Measurements from ENCODE around the gene DBF4. TPM values are rescaled to one million over a fixed set of nuclear protein-coding genes. Genes with fewer than 3 reads are reported as not detected.

The DBF4 gene
- total and polyA plus RNA-seq, 2 donors (not counting 1 experiment from before 2014, with no cell fraction given), result 5.5 to 13.9 TPM

- peak; percentile 33 to 51 for DNase-seq (ENCODE audit: low read depth in 2 of 2)
- H3K27ac ChIP-seq (ENCODE audit: insufficient read depth, low read length), result no peak overlapping the region
- H3K4me3 ChIP-seq (replicated peaks in 1 of 4; ENCODE audit: control extremely low read depth in 1 of 4, insufficient read depth in 1 of 4, low read depth in 3 of 4, low read length in 4 of 4), result peak overlapping the region; percentile 69 to 99 (median 80)
- no peak overlapping the region for H2AFZ ChIP-seq (ENCODE audit: low read length)
- H3K9ac ChIP-seq (ENCODE audit: insufficient read depth, low read length), result no peak overlapping the region
- peak overlapping the region; percentile 86 for H3K4me2 ChIP-seq (ENCODE audit: extremely low read depth, insufficient read depth, low read length)
- H4K20me1 ChIP-seq (ENCODE audit: control insufficient read depth, extremely low read depth, insufficient read depth, low read length), result no peaks in the 10 kb centered on the region
- H3K4me1 ChIP-seq (ENCODE audit: control insufficient read depth, extremely low read depth, insufficient read depth, low read length), result no peaks in the 10 kb centered on the region
- TF ChIP-seq CTCF (conservative IDR thresholded peaks at IDR 0.05 in 1 of 2, IDR thresholded peaks at IDR 0.05 in 1 of 2; ENCODE audit: low read depth in 1 of 2, low read length in 2 of 2), result no peak
- no peak for TF ChIP-seq EZH2 (IDR thresholded peaks at IDR 0.05; ENCODE audit: low read length, missing control alignments)
- no peaks in the 10 kb centered on the region for H3K27me3 ChIP-seq (ENCODE audit: control insufficient read depth, insufficient read depth, low read length)
- peaks cover 3% of the 10 kb centered on the region for H3K36me3 ChIP-seq (ENCODE audit: control insufficient read depth, insufficient read depth, low read length)
- no peaks in the 10 kb centered on the region for H3K9me3 ChIP-seq (ENCODE audit: control insufficient read depth, insufficient read depth, low read depth, low read length)
- H3K79me2 ChIP-seq (ENCODE audit: control insufficient read depth, insufficient read depth, low read length), result peaks cover 82% of the 10 kb centered on the region
Observed at GRCh38 chr7:87878208-87878735, 2.0 kb downstream of the DBF4 start.

DNA sequence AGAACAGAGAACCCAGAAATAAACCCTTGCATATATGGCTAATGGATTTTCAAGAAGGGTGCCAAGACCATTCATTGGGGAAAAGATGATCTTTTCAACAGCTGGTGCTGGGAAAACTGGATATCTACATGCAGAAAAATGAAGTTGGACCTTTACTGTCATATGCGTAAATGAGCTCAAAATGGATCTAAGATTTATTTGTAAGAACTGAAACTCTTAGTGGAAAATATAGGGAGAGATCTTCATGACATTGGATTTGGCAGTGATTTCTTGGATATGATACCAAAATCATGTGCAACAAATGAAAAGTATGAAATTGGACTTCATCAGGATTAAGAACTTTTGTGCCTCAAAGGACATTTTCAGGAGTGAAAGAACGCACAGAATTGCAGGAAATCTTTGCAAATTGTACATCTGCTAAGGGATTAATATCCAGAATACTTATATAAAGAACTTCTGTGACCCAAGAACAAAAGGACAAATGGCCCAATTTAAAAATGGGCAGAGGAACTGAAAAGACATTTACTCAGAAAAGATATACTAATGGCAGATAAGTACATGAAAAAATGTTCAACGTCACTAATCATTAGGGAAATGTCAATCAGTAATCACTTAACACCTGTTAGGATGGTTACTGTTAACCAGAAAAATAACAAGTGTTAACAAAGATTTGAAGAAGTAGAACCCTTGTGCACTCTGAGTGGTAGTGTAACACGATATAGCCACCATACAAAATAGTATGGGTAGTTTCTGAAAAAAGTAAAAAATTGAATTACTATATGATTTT lies 6.1 kb downstream of the DBF4 start:
- Histone ChIP-seq H2AFZ (ENCODE audit: low read length) (no peak overlapping the region), H3K27me3 (ENCODE audit: control insufficient read depth, insufficient read depth, low read length) (no peaks in the 10 kb centered on the region), H3K9ac (ENCODE audit: insufficient read depth, low read length) (no peak overlapping the region), H3K4me3 (replicated peaks in 1 of 4; ENCODE audit: control extremely low read depth in 1 of 4, insufficient read depth in 1 of 4, low read depth in 3 of 4, low read length in 4 of 4) (no peak overlapping the region), H4K20me1 (ENCODE audit: control insufficient read depth, extremely low read depth, insufficient read depth, low read length) (no peaks in the 10 kb centered on the region), H3K27ac (ENCODE audit: insufficient read depth, low read length) (no peak overlapping the region), H3K4me1 (ENCODE audit: control insufficient read depth, extremely low read depth, insufficient read depth, low read length) (no peaks in the 10 kb centered on the region), H3K79me2 (ENCODE audit: control insufficient read depth, insufficient read depth, low read length) (peaks cover 62% of the 10 kb centered on the region), H3K4me2 (ENCODE audit: extremely low read depth, insufficient read depth, low read length) (no peak overlapping the region), H3K36me3 (ENCODE audit: control insufficient read depth, insufficient read depth, low read length) (peaks cover 3% of the 10 kb centered on the region), H3K9me3 (ENCODE audit: control insufficient read depth, insufficient read depth, low read depth, low read length) (no peaks in the 10 kb centered on the region)
- TF ChIP-seq CTCF (conservative IDR thresholded peaks at IDR 0.05 in 1 of 2, IDR thresholded peaks at IDR 0.05 in 1 of 2; ENCODE audit: low read depth in 1 of 2, low read length in 2 of 2), result no peak
- no peak for TF ChIP-seq EZH2 (IDR thresholded peaks at IDR 0.05; ENCODE audit: low read length, missing control alignments)
- no peak for DNase-seq (ENCODE audit: low read depth in 2 of 2)

- H3K27ac ChIP-seq (ENCODE audit: insufficient read depth, low read length), result no peak overlapping the region
- no peaks in the 10 kb centered on the region for H3K4me1 ChIP-seq (ENCODE audit: control insufficient read depth, extremely low read depth, insufficient read depth, low read length)
- H3K27me3 ChIP-seq (ENCODE audit: control insufficient read depth, insufficient read depth, low read length), result no peaks in the 10 kb centered on the region
- peaks cover 36% of the 10 kb centered on the region for H3K79me2 ChIP-seq (ENCODE audit: control insufficient read depth, insufficient read depth, low read length)
- H3K4me3 ChIP-seq (replicated peaks in 1 of 4; ENCODE audit: control extremely low read depth in 1 of 4, insufficient read depth in 1 of 4, low read depth in 3 of 4, low read length in 4 of 4), result no peak overlapping the region
- no peak overlapping the region for H3K9ac ChIP-seq (ENCODE audit: insufficient read depth, low read length)
- no peak overlapping the region for H2AFZ ChIP-seq (ENCODE audit: low read length)
- no peaks in the 10 kb centered on the region for H4K20me1 ChIP-seq (ENCODE audit: control insufficient read depth, extremely low read depth, insufficient read depth, low read length)
- no peak overlapping the region for H3K4me2 ChIP-seq (ENCODE audit: extremely low read depth, insufficient read depth, low read length)
- H3K36me3 ChIP-seq (ENCODE audit: control insufficient read depth, insufficient read depth, low read length), result peaks cover 5% of the 10 kb centered on the region
- H3K9me3 ChIP-seq (ENCODE audit: control insufficient read depth, insufficient read depth, low read depth, low read length), result no peaks in the 10 kb centered on the region
- TF ChIP-seq EZH2 (IDR thresholded peaks at IDR 0.05; ENCODE audit: low read length, missing control alignments), result no peak
- no peak for TF ChIP-seq CTCF (conservative IDR thresholded peaks at IDR 0.05 in 1 of 2, IDR thresholded peaks at IDR 0.05 in 1 of 2; ENCODE audit: low read depth in 1 of 2, low read length in 2 of 2)
- no peak for DNase-seq (ENCODE audit: low read depth in 2 of 2)
Observed at GRCh38 chr7:87885018-87885417, 8.7 kb downstream of the DBF4 start.
